GM21423 (cell line): ENCODE data around the gene STRADB.
"Not testable (repeated sequence)": the region's sequence is repeated elsewhere in the genome, so short reads cannot be mapped to it uniquely, and the experiment has no call there.

Experiments
- ATAC-seq: cut with Tn5 transposase; IDR thresholded peaks from one replicate; pipeline ENCODE4 v1.9.1; 2021; ENCODE audit warnings: mild to moderate bottlenecking, moderate library complexity; ENCODE audit not compliant: unreplicated experiment

Gene STRADB

DNA sequence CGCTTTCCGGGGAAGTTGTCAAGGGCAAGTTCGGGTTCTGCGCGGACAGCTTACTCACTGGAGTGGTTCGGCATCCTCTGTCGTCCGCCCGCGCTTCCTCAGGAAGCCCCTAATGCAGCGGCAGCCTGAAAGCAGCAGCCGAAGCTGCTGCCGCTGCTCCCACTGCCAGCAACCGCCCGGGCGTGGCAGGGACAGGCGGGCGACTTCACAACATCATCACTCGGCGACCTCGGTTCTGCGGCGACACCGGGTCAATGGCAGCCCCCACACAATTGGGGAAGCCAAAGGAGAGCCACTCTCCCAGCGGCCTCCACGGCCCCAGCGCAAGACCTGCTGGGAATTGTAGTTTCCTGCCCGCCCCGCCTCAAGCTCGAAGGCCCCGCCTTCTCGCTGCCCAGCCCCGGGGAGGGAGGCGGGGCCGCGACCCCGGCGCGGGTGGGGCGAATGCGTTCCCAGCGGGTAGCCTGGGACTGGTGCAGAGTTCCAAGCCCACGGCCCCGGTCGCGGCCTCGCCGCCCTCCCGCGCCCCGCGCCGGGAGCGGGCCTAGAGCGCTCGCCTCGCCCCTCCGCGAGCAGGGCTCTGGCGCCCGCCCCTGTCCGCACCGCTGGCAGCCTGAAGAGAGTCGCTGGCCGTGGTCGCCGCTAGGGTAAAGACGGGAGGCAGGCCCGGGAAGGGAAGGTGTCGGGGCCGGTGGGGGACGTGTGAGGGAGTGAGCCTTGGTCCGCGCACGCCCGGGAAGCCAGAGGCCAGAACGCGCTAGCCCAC is at the start of gene STRADB, which contains the start of gene TRAK2:
TSS of gene STRADB (plus strand) at position 449 of the 766 bp plus-strand sequence. CDS start 3,101 bp downstream, outside the sequence.
TSS of gene TRAK2 (minus strand) at position 167 of the 766 bp plus-strand sequence. CDS start 30,951 bp downstream, outside the sequence.
- peak; percentile 96 for ATAC-seq

GRCh38 chr2:201401815-201402214 is 49.7 kb upstream of the STRADB start:
- ATAC-seq, result no peak

DNA sequence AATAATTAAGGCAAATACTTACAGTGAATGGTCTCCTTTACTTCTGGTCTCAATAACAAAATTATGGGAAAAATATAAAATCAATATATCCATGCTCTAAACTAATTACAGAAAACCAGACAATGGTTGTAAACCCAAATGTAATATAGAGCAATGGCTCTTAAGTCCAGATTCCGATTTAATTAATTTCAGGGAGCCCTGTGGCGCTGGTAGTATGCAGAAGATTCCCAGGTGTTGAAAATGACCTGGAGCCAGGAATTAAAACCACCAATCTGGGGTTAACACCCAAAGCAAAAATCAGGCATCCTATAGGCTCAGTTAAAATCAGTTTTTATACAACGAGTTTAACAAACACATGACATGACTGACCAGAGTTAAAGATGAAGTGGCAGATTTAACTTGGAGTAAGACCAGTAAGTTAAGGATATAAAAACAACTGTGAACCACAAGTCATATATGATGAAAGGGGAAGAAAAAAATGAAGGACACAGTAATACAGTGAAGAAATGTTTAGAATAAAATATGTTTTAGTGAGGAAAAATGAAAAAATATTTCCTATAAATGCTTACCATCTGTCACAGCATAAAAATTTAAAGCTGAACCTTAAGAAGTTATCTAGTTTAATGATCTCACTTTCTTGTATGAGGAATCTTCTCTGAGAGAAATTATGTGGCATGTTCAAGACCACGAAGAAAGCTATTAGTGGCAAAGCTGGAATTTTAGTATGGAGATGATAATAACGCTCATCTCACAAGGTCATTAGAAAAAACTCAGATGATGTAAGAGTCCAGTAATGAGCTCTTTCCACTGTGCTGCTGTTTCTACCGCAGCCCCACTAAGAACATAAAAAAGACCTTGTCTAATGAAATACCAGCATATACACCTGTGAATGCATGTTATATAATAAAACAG is 48.6 kb upstream of the STRADB start:
- ATAC-seq, result no peak

DNA sequence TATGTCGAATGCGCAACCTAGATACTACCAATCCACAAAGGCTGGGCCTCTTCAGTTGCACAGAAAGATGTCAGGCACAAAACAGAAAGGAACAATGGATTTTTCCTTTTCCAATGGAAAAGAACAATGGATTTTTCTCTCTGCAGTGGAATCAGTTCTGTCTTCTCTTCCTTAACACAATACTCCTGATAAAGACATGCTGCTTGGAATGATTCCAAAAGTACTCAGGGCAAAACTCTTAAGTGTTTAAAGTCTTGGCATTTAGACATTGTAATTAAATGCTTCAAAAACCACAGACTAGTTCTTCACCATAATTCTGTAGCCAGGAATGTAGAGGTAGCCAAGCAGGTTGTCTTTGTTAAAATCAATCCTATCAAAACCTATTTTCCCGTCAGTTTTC is 47.7 kb upstream of the STRADB start:
- no peak for ATAC-seq

GRCh38 chr2:201404699-201405280 is 46.8 kb upstream of the STRADB start:
- ATAC-seq, result no peak

GRCh38 chr2:201406077-201406662 is 45.4 kb upstream of the STRADB start:
- ATAC-seq, result no peak

- no peak for ATAC-seq
Measured at GRCh38 chr2:201407265-201407664, 44.3 kb upstream of the STRADB start.

DNA sequence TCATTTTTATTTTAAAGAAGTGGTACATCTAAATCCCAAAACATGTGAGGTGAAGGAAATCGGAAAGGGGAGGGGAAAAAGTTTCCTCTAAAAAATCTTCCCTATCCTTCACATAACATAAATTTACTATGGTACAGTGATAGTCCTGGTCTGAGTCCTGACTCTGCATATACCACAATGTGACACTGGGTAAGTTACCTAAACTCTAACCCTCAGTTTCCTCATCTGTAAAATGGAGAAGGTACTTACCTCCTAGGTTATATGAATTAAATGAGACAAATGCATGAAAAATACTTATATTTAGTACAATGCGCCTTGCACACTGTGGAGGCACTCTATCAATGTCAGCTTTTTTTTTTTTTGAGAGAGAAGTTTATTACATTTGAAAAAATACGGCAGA is 42.6 kb upstream of the STRADB start:
- ATAC-seq, result no peak

GRCh38 chr2:201411421-201411820 is 40.1 kb upstream of the STRADB start:
- no peak for ATAC-seq

DNA sequence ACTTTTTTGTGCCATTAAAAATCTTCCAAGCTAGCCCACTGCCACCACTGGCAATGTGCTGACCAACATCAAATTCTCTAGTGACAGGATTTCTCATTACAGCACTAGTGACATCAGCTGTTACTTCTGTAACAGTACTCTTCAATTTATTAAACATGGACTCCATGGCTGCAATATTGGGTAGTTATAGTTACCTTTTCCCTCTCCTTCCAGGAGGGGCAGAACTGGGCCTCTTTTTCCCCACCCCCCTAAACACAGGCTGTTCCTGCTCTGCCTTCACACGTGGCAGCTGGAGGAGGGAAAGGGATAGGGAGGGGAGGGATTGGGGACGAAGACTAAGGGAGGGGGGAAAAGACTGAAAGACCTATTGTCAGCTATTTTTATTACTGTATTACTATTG is 38.4 kb upstream of the STRADB start:
- ATAC-seq, result no peak

- ATAC-seq, result no peak
Measured at GRCh38 chr2:201413552-201413951, 38.0 kb upstream of the STRADB start.

DNA sequence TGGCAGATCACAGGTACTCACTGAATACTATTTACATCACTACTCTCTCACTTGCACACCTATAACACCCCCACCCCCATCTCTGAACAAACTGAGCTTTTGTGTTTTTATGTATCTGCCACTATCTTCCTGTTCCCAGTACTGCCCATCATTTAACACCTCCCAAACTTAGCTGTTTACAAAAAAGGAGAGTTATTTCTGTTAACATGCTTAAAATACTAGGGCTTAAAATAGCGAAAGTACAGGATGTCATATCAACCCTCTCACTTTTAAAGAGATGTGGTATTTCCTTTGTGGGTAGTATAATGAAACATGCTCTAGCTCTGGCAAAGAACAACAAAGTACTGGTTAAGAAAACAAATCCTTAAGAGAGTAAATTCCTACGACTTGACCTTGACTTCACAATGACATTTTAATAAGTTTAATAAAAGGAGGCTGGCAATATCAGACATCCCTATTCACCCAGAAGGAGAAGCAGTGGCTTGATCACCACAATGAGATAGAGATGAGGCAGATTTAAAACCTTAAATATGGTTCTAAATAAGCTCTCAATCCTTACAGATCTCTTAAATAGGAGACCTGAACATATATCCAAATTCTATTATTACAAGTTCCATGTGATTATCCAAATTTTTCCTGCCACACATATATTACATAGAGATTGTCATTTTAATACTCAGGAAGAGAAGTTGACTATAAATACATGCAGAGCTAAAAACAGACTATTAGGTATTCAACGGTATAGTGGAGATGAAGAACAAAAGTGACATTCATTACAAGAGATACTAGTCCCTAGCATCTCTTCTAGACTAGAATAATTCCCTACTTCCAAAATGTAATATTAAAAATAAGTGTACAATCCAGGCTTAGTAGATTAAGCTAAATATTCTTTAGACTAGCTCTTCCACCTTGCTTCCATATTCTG is 37.2 kb upstream of the STRADB start:
- ATAC-seq, result peak; percentile 78

DNA sequence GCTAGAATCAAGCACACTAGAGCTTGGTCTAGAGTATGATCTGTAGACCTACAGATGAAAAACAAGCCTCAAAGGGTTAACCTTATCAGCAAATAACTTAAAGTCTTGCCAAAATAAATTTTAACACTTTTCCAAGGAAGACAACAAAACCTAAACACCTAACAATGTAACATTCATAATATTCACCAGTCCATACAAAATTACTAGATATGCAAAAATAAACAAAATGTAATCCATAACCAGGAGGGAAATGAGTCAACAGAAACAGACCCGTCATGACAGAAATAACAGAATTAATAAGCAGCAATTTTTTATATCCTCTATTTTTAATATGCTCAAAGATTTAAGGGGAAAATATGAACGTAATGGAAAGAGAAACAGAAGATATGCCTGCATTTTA is 36.4 kb upstream of the STRADB start:
- ATAC-seq, result no peak

DNA sequence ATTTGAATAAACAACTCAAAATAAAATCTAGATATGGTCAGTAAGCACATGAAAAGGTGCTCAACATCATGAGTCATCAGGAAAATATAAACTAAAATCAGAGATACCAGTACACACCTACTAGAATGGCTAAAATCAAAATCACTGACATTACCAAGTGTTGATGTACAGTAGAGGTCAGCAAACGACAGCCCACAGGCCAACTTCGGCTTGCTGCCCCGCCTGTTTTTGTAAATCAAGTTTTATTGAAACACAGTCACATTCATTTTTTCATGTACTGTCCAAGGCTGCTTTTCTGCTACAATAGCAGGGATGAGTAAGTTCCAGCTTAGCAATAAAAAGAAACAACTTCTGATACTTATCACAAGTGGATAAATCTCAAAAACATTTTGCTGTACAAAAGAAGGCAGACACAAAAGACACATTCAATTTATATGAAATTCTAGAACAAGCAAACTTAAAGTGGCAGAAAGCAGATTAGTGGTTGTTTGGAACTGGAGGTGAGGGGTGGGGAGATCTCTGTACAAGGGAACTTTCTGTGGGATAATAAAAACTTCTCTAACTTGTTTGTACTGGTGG is 32.4 kb upstream of the STRADB start:
- no peak for ATAC-seq

GRCh38 chr2:201419986-201420385 is 31.6 kb upstream of the STRADB start:
- ATAC-seq, result no peak

DNA sequence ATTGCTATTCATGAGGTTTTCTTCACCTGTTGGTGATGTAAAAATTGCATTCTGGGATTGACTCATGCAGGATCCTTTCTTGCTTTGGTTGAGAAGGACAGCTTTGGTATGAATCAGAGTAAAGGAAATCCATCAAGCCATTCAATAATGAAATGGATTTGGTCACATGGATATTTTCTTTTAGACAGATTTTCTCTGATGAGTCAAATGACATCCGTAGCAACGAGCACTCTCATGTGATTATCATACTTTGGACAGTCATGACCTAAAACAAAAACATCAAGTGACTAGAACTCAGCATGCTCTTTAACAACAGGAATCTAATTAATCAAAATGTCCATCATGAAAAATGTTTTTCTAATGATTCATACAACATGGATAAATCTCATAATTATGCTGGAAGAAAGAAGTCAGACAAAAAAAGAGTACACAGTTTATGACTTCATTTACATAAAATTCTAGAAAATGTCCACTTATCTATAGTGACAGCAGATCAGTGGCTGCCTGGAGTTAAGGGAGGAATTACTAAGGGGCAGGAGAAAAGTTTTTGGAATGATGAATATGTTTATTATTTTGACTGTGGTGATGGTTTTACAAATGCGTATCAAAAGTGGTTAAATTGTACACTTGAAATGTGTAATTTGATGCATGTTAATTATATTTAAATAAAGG is 31.0 kb upstream of the STRADB start:
- no peak for ATAC-seq

DNA sequence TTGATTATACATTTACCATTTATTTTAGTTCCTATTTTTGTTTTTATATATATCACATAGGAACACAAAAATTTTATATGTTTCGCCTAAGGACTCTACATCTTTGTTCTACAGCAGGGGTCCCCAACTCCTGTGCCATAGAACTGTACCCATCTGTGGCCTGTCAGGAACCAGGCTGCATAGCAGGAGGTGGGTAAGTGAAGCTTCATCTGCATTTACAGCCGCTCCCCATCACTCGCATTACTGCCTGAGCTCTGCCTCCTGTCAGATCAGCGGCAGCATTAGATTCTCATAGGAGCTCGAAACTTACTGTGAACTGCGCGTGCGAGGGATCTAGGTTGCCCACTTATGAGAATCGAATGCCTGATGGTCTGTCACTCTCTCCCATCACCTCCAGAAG is 25.6 kb upstream of the STRADB start:
- ATAC-seq, result no peak

DNA sequence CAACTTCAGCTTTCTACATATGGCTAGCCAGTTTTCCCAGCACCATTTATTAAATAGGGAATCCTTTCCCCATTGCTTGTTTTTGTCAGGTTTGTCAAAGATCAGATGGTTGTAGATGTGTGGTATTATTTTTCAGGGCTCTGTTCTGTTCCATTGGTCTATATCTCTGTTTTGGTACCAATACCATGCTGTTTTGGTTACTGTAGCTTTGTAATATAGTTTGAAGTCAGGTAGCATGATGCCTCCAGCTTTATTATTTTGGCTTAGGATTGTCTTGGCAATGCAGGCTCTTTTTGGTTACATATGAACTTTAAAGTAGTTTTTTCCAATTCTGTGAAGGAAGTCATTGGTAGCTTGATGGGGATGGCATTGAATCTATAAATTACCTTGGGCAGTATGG is 23.2 kb upstream of the STRADB start:
- not testable (repeated sequence) for ATAC-seq

GRCh38 chr2:201429835-201430234 is 21.7 kb upstream of the STRADB start:
- ATAC-seq, result not testable (repeated sequence)
